ENCODE data around the gene MRPL46. TPM values are rescaled to one million over a fixed set of nuclear protein-coding genes. Genes with fewer than 3 reads are reported as not detected.
"Not testable (repeated sequence)": the region's sequence is repeated elsewhere in the genome, so short reads cannot be mapped to it uniquely, and the experiment has no call there.

MRPL46 gene
- total and polyA plus RNA-seq, 2 experiments from 2014 or later, result 20.9 to 39.1 TPM

GRCh38 chr15:88476635-88477060 lies 9.5 kb upstream of the MRPL46 start:
- Mint-ChIP-seq H3K4me1 (no peaks in the 10 kb centered on the region), H3K27ac (no peak overlapping the region), H3K4me3 (no peak overlapping the region), H3K27me3 (ENCODE audit: insufficient read depth, low read depth, poor library complexity) (peaks cover 4% of the 10 kb centered on the region), H3K36me3 (ENCODE audit: low read depth) (peaks cover 42% of the 10 kb centered on the region; the same call in 2 of the 3 replicates), H3K9me3 (no peaks in the 10 kb centered on the region)
- H3K79me2 ChIP-seq (replicated peaks; ENCODE audit: insufficient read depth), result no peaks in the 10 kb centered on the region
- H3K4me2 ChIP-seq, result no peak overlapping the region
- H3K36me3 ChIP-seq (ENCODE audit: insufficient read depth), result no peaks in the 10 kb centered on the region; the same call in none of the 2 replicates
- H2AFZ ChIP-seq, result no peak overlapping the region
- DNase-seq (ENCODE audit: low spot score) (peak; percentile 80), ATAC-seq (peak; percentile 86)
- no peak overlapping the region for H3K4me3 ChIP-seq
- H3K27me3 ChIP-seq (ENCODE audit: insufficient read depth), result no peaks in the 10 kb centered on the region
- H4K20me1 ChIP-seq (replicated peaks; ENCODE audit: insufficient read depth), result no peaks in the 10 kb centered on the region; the same call in 1 of the 2 replicates
- H3K4me1 ChIP-seq (ENCODE audit: insufficient read depth), result no peaks in the 10 kb centered on the region
- H3F3A ChIP-seq (replicated peaks; ENCODE audit: low read depth), result 0 out of 2 replicates have a peak, but pooled peaks cover 3% of the 10 kb centered on the region
- TF ChIP-seq CTCF (conservative IDR thresholded peaks at IDR 0.05; ENCODE audit: low read depth in 2 of 2) (peak; percentile 77 to 78), EZH2phosphoT487 (IDR thresholded peaks at IDR 0.05; ENCODE audit: unreplicated experiment) (no peak)
- peak overlapping the region; percentile 21; the same call in 1 of the 2 replicates for H3K27ac ChIP-seq (ENCODE audit: low read depth)
- H3K9me2 ChIP-seq (ENCODE audit: insufficient read depth), result no peaks in the 10 kb centered on the region

GRCh38 chr15:88473661-88474293 lies 6.6 kb upstream of the MRPL46 start:
- H3K36me3 Mint-ChIP-seq (ENCODE audit: low read depth), result peaks cover 38% of the 10 kb centered on the region; the same call in 2 of the 3 replicates
- H3K4me3 Mint-ChIP-seq; ATAC-seq; H3K4me1 ChIP-seq (ENCODE audit: insufficient read depth); H3K27me3 Mint-ChIP-seq (ENCODE audit: insufficient read depth, low read depth, poor library complexity); H3K9me3 Mint-ChIP-seq; H3K4me1 Mint-ChIP-seq; H3K36me3 ChIP-seq (ENCODE audit: insufficient read depth); H4K20me1 ChIP-seq (replicated peaks; ENCODE audit: insufficient read depth); H3K4me2 ChIP-seq; H3F3A ChIP-seq (replicated peaks; ENCODE audit: low read depth); H3K27ac Mint-ChIP-seq; H3K27me3 ChIP-seq (ENCODE audit: insufficient read depth); DNase-seq (ENCODE audit: low spot score); H2AFZ ChIP-seq; H3K27ac ChIP-seq (ENCODE audit: low read depth); H3K9me2 ChIP-seq (ENCODE audit: insufficient read depth); H3K4me3 ChIP-seq: not testable (repeated sequence)
- peaks cover 12% of the 10 kb centered on the region for H3K79me2 ChIP-seq (replicated peaks; ENCODE audit: insufficient read depth)

- H3K79me2 ChIP-seq (replicated peaks; ENCODE audit: insufficient read depth), result peaks cover 23% of the 10 kb centered on the region
- H3K27me3 ChIP-seq (ENCODE audit: insufficient read depth), result no peaks in the 10 kb centered on the region
- Mint-ChIP-seq H3K27ac (no peak overlapping the region), H3K9me3 (no peaks in the 10 kb centered on the region), H3K27me3 (ENCODE audit: insufficient read depth, low read depth, poor library complexity) (peaks cover 8% of the 10 kb centered on the region), H3K4me3 (no peak overlapping the region), H3K4me1 (peaks cover 5% of the 10 kb centered on the region; the same call in 2 of the 3 replicates), H3K36me3 (ENCODE audit: low read depth) (peaks cover 29% of the 10 kb centered on the region; the same call in 2 of the 3 replicates)
- H4K20me1 ChIP-seq (replicated peaks; ENCODE audit: insufficient read depth), result peaks cover 6% of the 10 kb centered on the region; the same call in 1 of the 2 replicates
- no peak overlapping the region for H3K4me3 ChIP-seq
- DNase-seq (ENCODE audit: low spot score) (no peak), ATAC-seq (no peak)
- H3K9me2 ChIP-seq (ENCODE audit: insufficient read depth), result no peaks in the 10 kb centered on the region
- no peak overlapping the region for H3K4me2 ChIP-seq
- no peaks in the 10 kb centered on the region; the same call in none of the 2 replicates for H3K36me3 ChIP-seq (ENCODE audit: insufficient read depth)
- no peak overlapping the region for H3K27ac ChIP-seq (ENCODE audit: low read depth)
- H3F3A ChIP-seq (replicated peaks; ENCODE audit: low read depth), result no peaks in the 10 kb centered on the region
- H3K4me1 ChIP-seq (ENCODE audit: insufficient read depth), result 0 out of 2 replicates have a peak, but pooled peaks cover 4% of the 10 kb centered on the region
- no peak overlapping the region for H2AFZ ChIP-seq
- TF ChIP-seq STAT1 (IDR thresholded peaks at IDR 0.05; ENCODE audit: unreplicated experiment) (no peak), ZNF114 (CRISPR knock-in tag; IDR thresholded peaks at IDR 0.05) (no peak), ZNF331 (CRISPR knock-in tag; IDR thresholded peaks at IDR 0.05; ENCODE audit: low read depth) (no peak), JUNB (IDR thresholded peaks at IDR 0.05; ENCODE audit: unreplicated experiment) (no peak), POLR2AphosphoS5 (IDR thresholded peaks at IDR 0.05; ENCODE audit: low read depth) (no peak), EZH2 (IDR thresholded peaks at IDR 0.05; ENCODE audit: low read depth, unreplicated experiment) (no peak), CREB1 (CRISPR knock-in tag; IDR thresholded peaks at IDR 0.05; ENCODE audit: low read depth) (no peak), REST (IDR thresholded peaks at IDR 0.05; ENCODE audit: unreplicated experiment) (no peak)
Measured at GRCh38 chr15:88472225-88472624, 5.0 kb upstream of the MRPL46 start.
